IPS DF 19.7 (cell line): ENCODE results near the gene IGSF6.
"Not testable (repeated sequence)": the region's sequence is repeated elsewhere in the genome, so short reads cannot be mapped to it uniquely, and the experiment has no call there.

Source experiments
- DNase-seq: peaks from one replicate; pipeline ENCODE4 v3.0.0-alpha.2; 2013; ENCODE audit warnings: low read depth, low spot score

IGSF6 gene

GRCh38 chr16:21629616-21630539 lies 22.5 kb downstream of the IGSF6 start:
- not testable (repeated sequence) for DNase-seq

- no peak for DNase-seq
Observed at GRCh38 chr16:21628772-21629171, 23.6 kb downstream of the IGSF6 start.

GRCh38 chr16:21628121-21628726 lies 24.2 kb downstream of the IGSF6 start:
- no peak for DNase-seq

GRCh38 chr16:21626659-21627277 lies 25.6 kb downstream of the IGSF6 start:
- no peak for DNase-seq

- DNase-seq = no peak
Observed at GRCh38 chr16:21625026-21625425, 27.4 kb downstream of the IGSF6 start.

- DNase-seq = no peak
Observed at GRCh38 chr16:21622545-21622944, 29.9 kb downstream of the IGSF6 start.

- DNase-seq = no peak
Observed at GRCh38 chr16:21620592-21620991, 31.8 kb downstream of the IGSF6 start.

GRCh38 chr16:21619765-21620425 lies 32.5 kb downstream of the IGSF6 start:
- DNase-seq = no peak

- DNase-seq = no peak
Observed at GRCh38 chr16:21618281-21618680, 34.1 kb downstream of the IGSF6 start.

GRCh38 chr16:21617607-21618006 lies 34.8 kb downstream of the IGSF6 start:
- no peak for DNase-seq

GRCh38 chr16:21614896-21615295 lies 37.5 kb downstream of the IGSF6 start:
- DNase-seq = no peak

- DNase-seq = no peak
Observed at GRCh38 chr16:21613781-21614180, 38.6 kb downstream of the IGSF6 start.

- no peak for DNase-seq
Observed at GRCh38 chr16:21613361-21613760, 39.0 kb downstream of the IGSF6 start.

GRCh38 chr16:21611556-21612384 lies 40.6 kb downstream of the IGSF6 start:
- DNase-seq = no peak

GRCh38 chr16:21611198-21611555 lies 41.2 kb downstream of the IGSF6 start:
- no peak for DNase-seq

- no peak for DNase-seq
Observed at GRCh38 chr16:21610766-21611165, 41.6 kb downstream of the IGSF6 start.

GRCh38 chr16:21610006-21610544 lies 42.3 kb downstream of the IGSF6 start:
- no peak for DNase-seq

- no peak for DNase-seq
Observed at GRCh38 chr16:21608639-21609328, 43.6 kb downstream of the IGSF6 start.

GRCh38 chr16:21605848-21606247 lies 46.6 kb downstream of the IGSF6 start:
- not testable (repeated sequence) for DNase-seq

- no peak for DNase-seq
Observed at GRCh38 chr16:21603928-21604327, 48.5 kb downstream of the IGSF6 start.
